ENCODE results near the gene ISG20.

The ISG20 gene

GRCh38 chr15:88696254-88696653 is 57.4 kb downstream of the ISG20 start:
- in situ Hi-C loops (cut with MboI; ENCODE audit: low sequenced_read_pairs, unreplicated experiment), result no loop called here
- DNase-seq (ENCODE audit: low spot score), result no peak
- no peak for TF ChIP-seq CTCF (IDR thresholded peaks at IDR 0.05; ENCODE audit: borderline replicate concordance, control extremely low read depth, extremely low read depth, insufficient read depth, missing control alignments)

GRCh38 chr15:88697276-88697675 is 58.5 kb downstream of the ISG20 start:
- DNase-seq (ENCODE audit: low spot score), result no peak
- TF ChIP-seq CTCF (IDR thresholded peaks at IDR 0.05; ENCODE audit: borderline replicate concordance, control extremely low read depth, extremely low read depth, insufficient read depth, missing control alignments), result no peak

GRCh38 chr15:88699861-88700260 is 61.0 kb downstream of the ISG20 start:
- TF ChIP-seq CTCF (IDR thresholded peaks at IDR 0.05; ENCODE audit: borderline replicate concordance, control extremely low read depth, extremely low read depth, insufficient read depth, missing control alignments), result no peak
- in situ Hi-C loops (cut with MboI; ENCODE audit: low sequenced_read_pairs, unreplicated experiment), result no loop called here
- DNase-seq (ENCODE audit: low spot score), result no peak

More at GRCh38 chr15:88697276-88697675, 58.5 kb downstream of the ISG20 start:
- in situ Hi-C loops (cut with MboI; ENCODE audit: low sequenced_read_pairs, unreplicated experiment), result no loop called here

GRCh38 chr15:88700716-88701115 is 61.9 kb downstream of the ISG20 start:
- in situ Hi-C loops (cut with MboI; ENCODE audit: low sequenced_read_pairs, unreplicated experiment), result no loop called here
- DNase-seq (ENCODE audit: low spot score), result no peak
- no peak for TF ChIP-seq CTCF (IDR thresholded peaks at IDR 0.05; ENCODE audit: borderline replicate concordance, control extremely low read depth, extremely low read depth, insufficient read depth, missing control alignments)

- in situ Hi-C loops (cut with MboI; ENCODE audit: low sequenced_read_pairs, unreplicated experiment), result no loop called here
- peak; percentile 66 for DNase-seq (ENCODE audit: low spot score)
- peak; percentile 50 for TF ChIP-seq CTCF (IDR thresholded peaks at IDR 0.05; ENCODE audit: borderline replicate concordance, control extremely low read depth, extremely low read depth, insufficient read depth, missing control alignments)
These were observed 62.8 kb downstream of the ISG20 start for GRCh38 chr15:88701561-88702095.

GRCh38 chr15:88702983-88703382 is 64.2 kb downstream of the ISG20 start:
- TF ChIP-seq CTCF (IDR thresholded peaks at IDR 0.05; ENCODE audit: borderline replicate concordance, control extremely low read depth, extremely low read depth, insufficient read depth, missing control alignments), result no peak
- in situ Hi-C loops (cut with MboI; ENCODE audit: low sequenced_read_pairs, unreplicated experiment), result no loop called here
- no peak for DNase-seq (ENCODE audit: low spot score)
